Measurements from ENCODE around the gene LPP.

Gene LPP

GRCh38 chr3:188385295-188385694 is 231.3 kb downstream of the LPP start:
- DNase-seq = no peak
- H3K9ac ChIP-seq (ENCODE audit: low read depth, low read length) = no peak overlapping the region
- peaks cover 5% of the 10 kb centered on the region; the same call in 1 of the 2 replicates for H3K79me2 ChIP-seq (ENCODE audit: insufficient read depth, low read length)
- no peaks in the 10 kb centered on the region for H3K27me3 ChIP-seq (ENCODE audit: insufficient read depth, low read length, poor library complexity)
- no peaks in the 10 kb centered on the region for H3K9me3 ChIP-seq (ENCODE audit: insufficient read depth, low read length, severe bottlenecking)
- no peak for ATAC-seq (ENCODE audit: insufficient read depth, low read depth)
- no peaks in the 10 kb centered on the region for H3K36me3 ChIP-seq (ENCODE audit: insufficient read depth, low read length)
- no peak overlapping the region for H3K4me2 ChIP-seq (ENCODE audit: insufficient read depth, low read length)
- H3K4me3 ChIP-seq (ENCODE audit: low read depth in 1 of 2, low read length in 2 of 2) = no peak overlapping the region
- no peak for TF ChIP-seq EZH2 (IDR thresholded peaks at IDR 0.05; ENCODE audit: borderline replicate concordance, low read depth, low read length, severe bottlenecking)
- no peak for TF ChIP-seq CTCF (IDR thresholded peaks at IDR 0.05; ENCODE audit: borderline replicate concordance, extremely low read depth, low read length, poor library complexity, severe bottlenecking)
- no peaks in the 10 kb centered on the region for H3K4me1 ChIP-seq (ENCODE audit: insufficient read depth, low read length)
- no peaks in the 10 kb centered on the region for H4K20me1 ChIP-seq (ENCODE audit: insufficient read depth, low read length)
- H2AFZ ChIP-seq (ENCODE audit: low read depth, low read length) = no peak overlapping the region
- H3K27ac ChIP-seq (ENCODE audit: low read length) = no peak overlapping the region

- Histone ChIP-seq H3K36me3 (ENCODE audit: insufficient read depth, low read length) (no peaks in the 10 kb centered on the region), H3K9me3 (ENCODE audit: insufficient read depth, low read length, severe bottlenecking) (no peaks in the 10 kb centered on the region), H3K4me2 (ENCODE audit: insufficient read depth, low read length) (no peak overlapping the region), H4K20me1 (ENCODE audit: insufficient read depth, low read length) (no peaks in the 10 kb centered on the region), H3K4me1 (ENCODE audit: insufficient read depth, low read length) (no peaks in the 10 kb centered on the region), H3K27me3 (ENCODE audit: insufficient read depth, low read length, poor library complexity) (no peaks in the 10 kb centered on the region), H3K4me3 (ENCODE audit: low read depth in 1 of 2, low read length in 2 of 2) (no peak overlapping the region), H2AFZ (ENCODE audit: low read depth, low read length) (no peak overlapping the region), H3K79me2 (ENCODE audit: insufficient read depth, low read length) (no peaks in the 10 kb centered on the region), H3K9ac (ENCODE audit: low read depth, low read length) (no peak overlapping the region), H3K27ac (ENCODE audit: low read length) (no peak overlapping the region)
- DNase-seq (no peak), ATAC-seq (ENCODE audit: insufficient read depth, low read depth) (no peak)
- TF ChIP-seq CTCF (IDR thresholded peaks at IDR 0.05; ENCODE audit: borderline replicate concordance, extremely low read depth, low read length, poor library complexity, severe bottlenecking) = no peak
- no peak for TF ChIP-seq EZH2 (IDR thresholded peaks at IDR 0.05; ENCODE audit: borderline replicate concordance, low read depth, low read length, severe bottlenecking)
Measured at GRCh38 chr3:188389711-188390342, 235.9 kb downstream of the LPP start.

GRCh38 chr3:188390343-188390718 is 236.4 kb downstream of the LPP start:
- ATAC-seq (ENCODE audit: insufficient read depth, low read depth) (no peak), DNase-seq (no peak)
- Histone ChIP-seq H3K9me3 (ENCODE audit: insufficient read depth, low read length, severe bottlenecking) (no peaks in the 10 kb centered on the region), H3K9ac (ENCODE audit: low read depth, low read length) (no peak overlapping the region), H3K36me3 (ENCODE audit: insufficient read depth, low read length) (no peaks in the 10 kb centered on the region), H3K79me2 (ENCODE audit: insufficient read depth, low read length) (no peaks in the 10 kb centered on the region), H3K4me3 (ENCODE audit: low read depth in 1 of 2, low read length in 2 of 2) (no peak overlapping the region), H3K4me1 (ENCODE audit: insufficient read depth, low read length) (no peaks in the 10 kb centered on the region), H2AFZ (ENCODE audit: low read depth, low read length) (no peak overlapping the region), H4K20me1 (ENCODE audit: insufficient read depth, low read length) (no peaks in the 10 kb centered on the region), H3K4me2 (ENCODE audit: insufficient read depth, low read length) (no peak overlapping the region), H3K27ac (ENCODE audit: low read length) (no peak overlapping the region), H3K27me3 (ENCODE audit: insufficient read depth, low read length, poor library complexity) (no peaks in the 10 kb centered on the region)
- TF ChIP-seq EZH2 (IDR thresholded peaks at IDR 0.05; ENCODE audit: borderline replicate concordance, low read depth, low read length, severe bottlenecking) = no peak
- no peak for TF ChIP-seq CTCF (IDR thresholded peaks at IDR 0.05; ENCODE audit: borderline replicate concordance, extremely low read depth, low read length, poor library complexity, severe bottlenecking)

All from DND-41 (cell line).